GM21423 (cell line): ENCODE measurements around the gene GRIK5.
"Not testable (repeated sequence)": the region's sequence is repeated elsewhere in the genome, so short reads cannot be mapped to it uniquely, and the experiment has no call there.

Experiments
- ATAC-seq: cut with Tn5 transposase; IDR thresholded peaks from one replicate; pipeline ENCODE4 v1.9.1; 2021; ENCODE audit warnings: mild to moderate bottlenecking, moderate library complexity; ENCODE audit not compliant: unreplicated experiment

Gene GRIK5, protein sequence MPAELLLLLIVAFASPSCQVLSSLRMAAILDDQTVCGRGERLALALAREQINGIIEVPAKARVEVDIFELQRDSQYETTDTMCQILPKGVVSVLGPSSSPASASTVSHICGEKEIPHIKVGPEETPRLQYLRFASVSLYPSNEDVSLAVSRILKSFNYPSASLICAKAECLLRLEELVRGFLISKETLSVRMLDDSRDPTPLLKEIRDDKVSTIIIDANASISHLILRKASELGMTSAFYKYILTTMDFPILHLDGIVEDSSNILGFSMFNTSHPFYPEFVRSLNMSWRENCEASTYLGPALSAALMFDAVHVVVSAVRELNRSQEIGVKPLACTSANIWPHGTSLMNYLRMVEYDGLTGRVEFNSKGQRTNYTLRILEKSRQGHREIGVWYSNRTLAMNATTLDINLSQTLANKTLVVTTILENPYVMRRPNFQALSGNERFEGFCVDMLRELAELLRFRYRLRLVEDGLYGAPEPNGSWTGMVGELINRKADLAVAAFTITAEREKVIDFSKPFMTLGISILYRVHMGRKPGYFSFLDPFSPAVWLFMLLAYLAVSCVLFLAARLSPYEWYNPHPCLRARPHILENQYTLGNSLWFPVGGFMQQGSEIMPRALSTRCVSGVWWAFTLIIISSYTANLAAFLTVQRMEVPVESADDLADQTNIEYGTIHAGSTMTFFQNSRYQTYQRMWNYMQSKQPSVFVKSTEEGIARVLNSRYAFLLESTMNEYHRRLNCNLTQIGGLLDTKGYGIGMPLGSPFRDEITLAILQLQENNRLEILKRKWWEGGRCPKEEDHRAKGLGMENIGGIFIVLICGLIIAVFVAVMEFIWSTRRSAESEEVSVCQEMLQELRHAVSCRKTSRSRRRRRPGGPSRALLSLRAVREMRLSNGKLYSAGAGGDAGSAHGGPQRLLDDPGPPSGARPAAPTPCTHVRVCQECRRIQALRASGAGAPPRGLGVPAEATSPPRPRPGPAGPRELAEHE

DNA sequence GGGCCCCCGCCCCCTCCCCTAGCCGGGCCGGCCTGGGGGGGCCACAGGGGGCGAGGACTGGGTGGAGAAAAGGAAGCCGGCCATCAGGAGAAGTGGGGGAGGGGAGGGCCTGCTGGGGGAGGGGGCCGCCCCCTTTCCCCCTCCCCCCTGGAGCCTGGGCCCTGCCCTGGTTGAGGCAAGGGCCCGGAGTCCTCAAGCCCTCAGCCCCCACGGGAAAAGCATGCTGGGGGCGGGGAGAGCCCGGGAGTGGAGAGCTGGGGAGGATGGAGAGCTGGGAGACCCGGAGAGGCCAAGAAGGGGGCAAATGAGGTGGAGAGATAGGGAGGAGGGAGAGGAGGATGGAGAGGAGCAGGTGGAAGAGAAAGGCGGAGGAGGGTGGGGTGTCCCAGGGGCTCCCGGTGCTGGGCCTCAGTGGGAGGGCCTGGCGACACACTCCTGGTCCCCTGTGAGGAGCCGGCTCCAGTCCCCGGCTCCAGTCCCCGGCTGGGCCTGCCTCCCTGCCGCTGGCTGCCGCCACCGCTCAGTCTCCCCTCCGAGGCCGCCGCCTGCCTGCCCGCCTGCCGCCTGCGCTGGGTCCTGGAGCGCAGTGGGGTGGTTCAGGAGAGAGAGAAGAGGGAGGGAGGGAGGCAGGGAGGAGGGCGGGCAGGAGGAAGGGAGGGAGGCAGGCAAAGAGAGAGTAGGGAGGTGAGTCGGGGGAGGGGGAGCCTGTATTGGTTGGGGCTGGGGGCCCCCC lies at the start of gene GRIK5:
Gene GRIK5, minus strand, starts transcription at position 588 of the 733 bp plus-strand sequence. CDS start 4,436 bp downstream, outside the sequence.
- ATAC-seq: no peak

DNA sequence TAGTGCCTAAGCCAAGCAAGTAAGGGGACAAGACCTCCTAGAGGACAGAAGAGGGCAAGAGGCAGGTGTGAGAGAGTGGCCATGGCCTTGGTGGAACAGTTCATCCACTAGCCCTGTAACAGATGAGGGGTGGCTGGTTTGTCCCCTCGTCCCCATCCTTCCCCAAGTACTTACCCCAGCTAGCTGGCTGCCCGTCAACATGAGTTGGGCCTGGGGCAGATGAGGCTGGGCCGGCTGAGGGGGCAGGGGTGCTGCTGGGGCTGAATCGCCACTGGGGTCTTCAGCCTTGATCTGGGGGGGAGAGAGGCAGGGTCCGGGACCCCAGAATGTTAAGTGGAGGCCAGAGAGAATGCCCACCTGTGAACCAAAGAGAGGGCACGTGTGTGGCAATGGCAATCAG lies 47.1 kb upstream of the GRIK5 start:
- ATAC-seq: no peak

DNA sequence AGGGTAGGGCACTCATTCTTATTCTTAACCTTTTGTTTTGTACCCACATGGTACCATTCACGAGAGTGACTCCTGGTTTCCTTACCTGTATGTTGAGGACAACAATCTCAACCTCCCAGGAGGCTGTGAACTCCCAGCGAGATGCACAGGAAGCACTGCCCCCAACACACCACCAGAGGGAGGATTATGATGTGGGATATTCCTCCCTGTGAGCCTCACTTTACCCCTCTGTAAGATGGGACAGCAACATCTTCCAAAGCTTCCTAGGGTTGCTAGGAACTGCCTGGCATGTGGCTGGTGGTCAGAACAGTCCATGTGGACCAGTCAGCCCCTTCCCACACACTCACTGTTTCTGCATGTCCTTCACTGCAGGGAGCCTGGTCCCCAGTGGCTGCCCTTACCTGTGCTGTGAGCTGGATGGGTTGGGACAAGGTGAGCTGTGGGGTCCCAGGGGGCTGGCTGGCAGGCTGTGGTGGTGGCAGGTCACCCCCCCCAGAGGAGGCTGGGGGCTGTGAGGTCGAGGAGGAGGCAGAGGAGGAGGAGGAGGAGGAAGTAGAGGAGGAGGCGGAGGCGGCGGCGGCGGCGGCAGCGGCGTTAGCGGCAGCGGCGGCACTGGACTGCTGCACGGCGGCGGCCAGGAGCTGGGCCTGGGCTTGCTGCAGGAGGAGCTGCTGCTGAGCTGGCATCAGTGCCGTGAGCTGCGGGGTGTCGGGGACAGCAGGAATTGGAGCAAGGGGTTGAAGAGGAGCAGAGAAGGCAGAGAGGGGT lies 46.5 kb upstream of the GRIK5 start:
- no peak for ATAC-seq

DNA sequence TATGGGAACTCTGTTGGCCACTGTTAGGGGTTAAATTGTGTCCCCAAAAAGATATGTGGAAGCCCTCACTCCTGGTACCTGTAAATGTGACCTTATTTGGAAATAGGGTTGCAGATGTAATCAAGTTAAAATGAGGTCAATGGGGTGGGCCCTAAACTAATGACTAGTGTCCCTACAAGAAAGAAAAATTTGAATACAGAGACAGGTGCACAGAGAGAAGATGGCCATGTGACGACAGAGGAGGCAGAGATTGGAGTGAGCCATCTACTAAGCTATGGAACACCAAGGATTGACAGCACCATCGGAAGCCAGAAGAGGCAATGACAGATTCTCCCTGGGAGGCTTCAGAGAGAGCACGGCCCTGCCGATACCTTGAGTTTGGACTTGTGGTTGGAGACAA lies 45.7 kb upstream of the GRIK5 start:
- no peak for ATAC-seq

DNA sequence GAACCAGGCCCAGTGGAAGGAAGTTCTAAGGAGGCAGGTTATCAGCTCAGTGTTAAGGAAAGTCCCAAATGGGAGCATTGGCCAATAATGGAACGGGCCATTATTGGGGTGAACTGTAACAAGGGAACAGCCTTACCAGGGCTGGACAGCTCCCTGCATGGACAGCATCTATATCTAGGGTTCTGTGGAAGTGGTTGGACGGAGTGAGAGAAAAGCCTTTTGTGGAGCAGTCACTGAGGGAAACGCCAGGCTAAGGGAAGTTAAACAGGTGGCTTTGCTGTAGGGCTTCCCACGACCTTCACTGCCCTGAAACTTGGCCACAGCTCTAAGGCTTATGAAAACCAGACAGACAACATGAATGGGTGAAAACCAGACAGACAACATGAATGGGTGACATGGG lies 45.2 kb upstream of the GRIK5 start:
- no peak for ATAC-seq

DNA sequence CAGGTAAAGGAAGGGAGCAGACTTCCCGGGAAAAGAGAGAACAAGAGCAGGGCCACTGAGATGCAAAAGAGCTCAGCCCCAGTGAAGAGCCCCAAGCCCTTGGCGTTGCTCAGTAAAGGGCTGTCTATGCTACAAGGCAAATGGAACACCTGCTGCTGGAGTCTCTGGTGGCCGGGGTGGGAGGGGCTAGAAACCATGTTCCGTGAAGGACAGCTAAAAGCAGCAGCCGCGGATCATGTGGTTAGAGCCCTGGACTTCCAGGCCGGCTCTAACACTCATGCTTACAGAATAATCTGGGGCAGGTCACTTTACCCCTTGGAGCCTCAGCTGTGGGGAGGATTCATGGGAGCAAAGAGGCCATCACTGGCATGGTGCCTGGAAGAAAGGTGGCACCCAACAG lies 44.4 kb upstream of the GRIK5 start:
- peak; percentile 59 for ATAC-seq

DNA sequence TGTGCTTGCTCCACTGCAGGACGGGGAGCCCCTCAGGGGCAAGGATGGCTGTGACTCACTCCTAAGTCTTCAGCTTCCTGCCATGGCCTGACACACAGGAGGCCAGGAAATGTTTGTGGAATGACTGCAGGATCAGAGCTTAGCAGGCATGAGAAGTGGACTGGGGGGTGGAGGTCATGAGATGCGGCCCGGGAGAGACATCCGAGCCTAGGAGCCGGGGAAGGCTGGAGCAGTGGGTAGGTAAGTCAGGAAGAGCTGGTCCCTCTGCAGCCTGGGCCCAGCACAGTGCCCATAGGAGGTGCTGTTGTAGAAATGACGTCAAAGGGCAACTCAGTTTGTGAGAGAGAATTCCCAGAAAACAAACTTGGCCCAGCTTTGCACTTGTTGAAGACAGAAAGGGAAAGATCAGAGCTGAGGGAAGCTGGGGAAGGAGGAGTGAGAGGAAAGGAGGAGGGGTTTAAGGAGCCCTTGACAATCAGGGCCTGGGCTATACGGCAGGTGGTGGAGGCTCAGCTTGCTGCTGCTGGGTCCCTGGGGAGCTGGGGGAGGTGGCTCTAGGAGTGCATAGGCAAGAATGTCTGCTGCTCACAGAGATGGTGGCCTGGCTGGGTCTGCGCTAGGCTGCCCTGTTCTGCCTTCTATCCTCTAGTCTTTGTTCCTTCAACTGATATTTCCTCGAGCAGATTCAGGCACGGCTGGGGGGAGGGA lies 43.8 kb upstream of the GRIK5 start:
- peak; percentile 45 for ATAC-seq

DNA sequence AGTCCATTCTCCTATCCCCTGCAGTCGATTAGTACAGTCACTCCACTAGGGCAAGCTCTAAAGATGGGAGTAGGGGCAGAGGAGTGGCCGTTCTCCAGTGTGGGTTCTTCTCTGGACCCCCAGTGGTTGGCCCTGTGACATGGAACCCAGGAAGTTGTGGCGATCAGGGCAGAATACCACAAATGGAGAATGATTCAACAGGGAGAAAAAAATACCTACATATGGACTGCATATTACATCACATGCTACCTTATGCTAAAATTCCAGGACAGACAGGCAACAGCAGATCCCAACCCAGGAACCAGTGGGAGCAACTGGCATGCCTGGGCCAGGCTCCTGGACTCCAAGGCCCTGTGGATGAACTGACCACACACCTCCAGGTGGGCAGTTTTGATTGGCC lies 41.8 kb upstream of the GRIK5 start:
- ATAC-seq: no peak

DNA sequence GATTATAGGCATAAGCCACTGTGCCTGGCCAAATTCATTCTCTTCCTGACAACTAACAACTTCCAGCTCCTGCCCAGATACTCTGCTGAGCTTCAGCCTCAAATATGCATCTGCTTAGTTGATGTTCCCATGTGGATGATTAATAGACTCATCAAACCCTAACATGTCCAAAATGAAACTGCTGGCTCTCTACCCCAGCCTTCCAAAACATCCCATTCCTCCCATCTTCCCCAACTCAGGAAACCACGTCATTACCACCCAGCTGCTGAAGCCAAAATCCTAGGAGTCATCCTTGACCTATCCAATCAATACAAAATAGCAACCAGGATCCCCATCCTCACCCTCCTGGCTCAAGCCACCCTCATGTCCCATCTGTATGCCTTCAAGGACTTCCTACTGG lies 41.4 kb upstream of the GRIK5 start:
- ATAC-seq: no peak

DNA sequence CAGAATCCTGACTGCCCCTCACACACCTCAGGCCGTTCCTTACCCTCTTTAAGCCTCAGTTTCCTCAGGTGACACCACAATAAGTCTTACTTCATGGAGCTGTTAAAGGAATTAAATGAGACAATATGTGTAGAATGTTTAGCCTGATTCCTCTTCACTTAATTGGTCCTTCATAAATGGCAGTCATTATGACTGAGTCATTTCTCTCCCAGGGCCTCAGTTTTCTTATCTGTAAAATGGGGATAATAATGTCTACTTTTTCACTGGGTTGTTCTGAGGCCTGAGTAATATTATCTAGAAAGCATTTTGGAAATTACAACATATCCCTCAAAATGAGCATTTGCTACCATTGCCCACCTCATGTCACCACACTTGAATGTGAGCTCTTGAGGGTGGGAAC lies 40.7 kb upstream of the GRIK5 start:
- ATAC-seq: no peak

DNA sequence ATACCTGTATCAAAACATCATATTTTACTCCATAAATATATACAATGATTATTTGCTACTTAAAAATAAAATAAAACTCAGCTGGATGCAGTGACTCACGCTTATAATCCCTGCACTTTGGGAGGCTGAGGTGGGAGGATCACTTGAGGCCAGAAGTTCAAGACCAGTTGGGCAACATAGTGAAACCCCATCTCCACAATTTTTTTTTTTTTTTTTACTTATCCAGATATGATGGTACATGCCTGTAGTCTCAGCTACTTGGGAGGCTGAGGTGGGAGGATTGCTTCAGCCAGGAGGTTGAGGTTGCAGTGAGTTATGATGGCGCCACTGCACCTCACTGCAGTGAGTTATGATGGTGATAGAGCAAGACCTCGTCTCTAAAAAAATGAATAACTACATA lies 39.9 kb upstream of the GRIK5 start:
- ATAC-seq: no peak

DNA sequence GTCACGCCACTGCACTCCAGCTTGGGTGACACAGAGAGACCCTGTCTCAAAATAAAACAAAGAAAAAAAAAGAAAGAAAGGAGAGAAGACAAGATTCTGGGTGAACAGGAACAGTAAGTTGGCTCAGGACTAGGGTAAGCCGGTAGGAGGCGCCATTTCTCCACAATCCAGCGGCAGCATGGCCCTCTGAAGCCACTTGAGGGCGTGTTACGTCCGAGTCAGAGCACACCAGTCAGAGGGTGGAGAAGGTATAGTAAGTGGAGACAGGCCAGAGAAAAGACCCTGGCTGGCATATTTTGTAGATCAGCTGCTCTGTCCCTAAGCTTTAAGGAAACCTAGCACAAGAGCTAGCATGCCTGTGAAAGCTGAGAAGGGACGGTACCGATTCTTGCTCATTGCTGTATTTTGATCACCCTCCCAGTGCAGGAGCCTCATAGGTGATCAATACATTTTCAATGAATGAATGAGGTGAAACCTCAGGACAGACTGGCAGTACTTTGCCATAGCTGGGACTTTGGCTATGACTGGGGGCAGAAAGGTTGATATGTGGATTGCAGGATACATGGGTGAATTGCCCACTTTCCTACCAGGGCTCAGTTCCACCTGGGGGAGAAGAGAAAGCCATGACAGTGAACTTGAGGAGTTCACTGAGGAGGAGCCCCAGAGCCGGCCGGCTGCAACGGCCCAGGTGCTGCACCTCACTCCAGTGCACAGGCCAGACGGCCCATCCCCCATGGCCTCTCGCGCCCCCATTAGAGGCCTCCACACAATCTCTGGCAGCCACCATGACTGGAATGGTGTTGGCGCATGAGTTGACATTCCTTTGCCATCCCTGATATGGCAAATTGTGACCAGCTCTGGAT lies 38.8 kb upstream of the GRIK5 start:
- ATAC-seq: peak; percentile 59

DNA sequence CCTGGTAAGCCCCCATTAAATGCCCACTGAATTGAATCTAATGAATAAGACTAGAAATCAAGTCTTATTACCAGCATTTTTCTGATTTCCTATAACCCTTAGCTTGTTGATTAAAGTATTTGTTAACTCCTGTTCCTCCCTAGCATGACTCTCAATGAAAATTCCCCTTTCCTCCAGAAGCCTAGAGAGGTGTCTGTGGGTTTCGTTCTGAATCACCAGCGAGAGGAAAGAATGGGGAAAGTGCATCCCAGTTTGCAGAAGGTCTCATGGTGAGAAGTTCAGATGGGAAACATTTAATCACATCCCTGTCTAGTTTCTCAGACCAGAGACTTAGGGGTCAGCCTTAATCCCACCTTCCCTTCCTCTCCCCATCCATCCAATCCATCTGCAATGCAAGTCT lies 35.4 kb upstream of the GRIK5 start:
- no peak for ATAC-seq

DNA sequence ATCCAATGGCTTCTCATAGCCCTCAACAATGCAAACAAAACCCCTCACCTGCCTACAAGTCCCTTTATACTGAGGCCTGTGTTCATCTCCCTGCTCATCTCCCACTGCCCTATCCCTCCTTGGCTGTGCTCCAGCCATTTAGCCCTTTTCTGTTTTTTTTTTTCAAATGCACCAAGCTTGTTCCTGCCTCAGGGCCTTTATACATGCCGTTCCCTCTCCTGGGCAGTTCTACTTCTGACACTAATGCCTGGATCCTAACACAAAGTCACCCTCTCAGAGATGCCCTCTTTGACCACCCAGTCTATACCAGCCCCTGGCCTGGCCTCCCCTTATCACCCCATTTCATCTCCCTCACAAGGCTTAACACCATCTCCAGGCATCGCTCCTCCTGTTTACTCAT lies 32.9 kb upstream of the GRIK5 start:
- no peak for ATAC-seq

DNA sequence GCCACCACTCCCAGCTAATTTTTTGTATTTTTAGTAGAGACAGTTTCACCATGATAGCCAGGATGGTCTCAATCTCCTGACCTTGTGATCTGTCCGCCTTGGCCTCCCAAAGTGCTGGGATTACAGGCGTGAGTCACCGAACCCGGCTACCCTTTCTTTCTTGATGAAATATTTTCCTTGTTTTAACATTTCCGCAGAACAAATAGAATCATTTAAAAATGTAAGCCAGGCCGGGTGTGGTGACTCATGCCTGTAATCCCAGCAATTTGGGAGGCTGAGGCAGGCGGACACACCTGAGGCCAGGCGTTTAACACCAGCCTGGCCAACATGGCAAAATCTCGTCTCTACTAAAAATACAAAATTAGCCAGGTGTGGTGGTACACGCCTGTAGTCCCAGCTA lies 30.2 kb upstream of the GRIK5 start:
- not testable (repeated sequence) for ATAC-seq

DNA sequence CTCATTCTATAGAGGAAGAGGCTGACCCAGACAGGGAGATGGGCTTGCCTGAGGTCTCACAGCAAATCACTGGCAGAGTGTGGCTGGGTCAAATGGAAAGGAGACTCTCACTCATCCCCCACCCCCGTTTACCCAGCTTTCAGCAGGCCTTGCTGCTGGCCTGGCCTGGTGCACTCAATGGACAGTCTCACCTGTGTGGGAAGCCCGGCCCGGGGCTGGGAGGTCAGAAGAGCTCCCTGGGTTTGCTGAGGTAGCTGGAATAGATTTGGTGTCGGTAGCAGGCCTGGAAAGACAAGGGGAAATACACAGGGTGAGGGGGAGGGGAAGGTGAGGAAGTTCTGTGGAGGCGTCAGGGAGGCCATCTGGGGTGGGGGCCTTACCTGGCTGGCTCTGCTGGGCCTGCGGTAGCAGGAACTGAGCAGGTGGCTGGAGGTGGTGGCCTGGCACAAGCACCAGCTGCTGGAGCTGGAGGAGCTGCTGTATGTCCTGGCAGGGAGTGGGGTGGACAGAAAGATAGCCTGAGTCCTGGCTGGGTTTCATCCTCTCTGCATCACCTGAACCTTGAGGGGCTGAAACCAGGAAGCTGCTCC lies 29.4 kb upstream of the GRIK5 start:
- ATAC-seq: no peak

DNA sequence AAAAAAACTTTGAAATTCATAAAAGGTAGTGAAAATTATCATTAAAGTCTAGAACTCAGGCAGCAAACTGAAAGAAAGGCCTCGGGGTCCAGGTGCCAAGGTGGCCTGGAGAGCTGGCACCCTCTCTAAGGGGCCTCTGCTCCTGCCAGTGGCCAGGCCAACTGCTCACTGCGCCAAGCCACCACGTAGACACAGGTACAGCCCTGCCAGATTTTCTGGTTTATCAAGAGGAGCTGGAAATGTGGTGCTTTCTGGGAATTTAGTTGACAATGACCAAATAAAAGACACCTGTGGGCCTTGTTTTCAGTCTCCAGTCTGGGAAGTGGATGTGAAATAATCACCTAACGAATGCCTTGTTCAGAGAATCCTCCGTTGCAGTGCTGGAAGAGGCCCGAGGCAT lies 28.8 kb upstream of the GRIK5 start:
- ATAC-seq: no peak

DNA sequence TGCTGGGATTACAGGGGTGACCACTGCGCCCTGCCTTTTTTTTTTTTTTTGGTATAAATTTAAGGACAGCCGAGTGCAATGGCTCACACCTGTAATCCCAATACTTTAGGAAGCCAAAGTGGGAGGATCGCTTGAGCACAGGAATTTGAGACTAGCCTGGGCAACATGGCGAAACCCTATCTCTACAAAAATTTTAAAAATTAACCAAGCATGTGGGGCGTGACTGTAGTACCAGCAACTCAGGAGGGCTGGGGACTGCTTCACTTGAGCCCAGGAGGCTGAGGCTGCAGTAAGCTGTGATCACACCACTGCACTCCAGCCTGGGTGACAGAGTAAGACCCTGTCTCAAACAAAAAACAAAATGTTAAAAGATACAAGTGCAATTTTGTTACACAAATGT lies 27.5 kb upstream of the GRIK5 start:
- ATAC-seq: no peak
